WTC11 (cell line): ENCODE data around the gene TTLL4. TPM values are rescaled to one million over a fixed set of nuclear protein-coding genes. Genes with fewer than 3 reads are reported as not detected.

Experiments
- ATAC-seq: fragments of 200-7000 bp; cut with Tn5 transposase; 2 replicates; pipeline ENCODE4 v1.10.0; 2021; ENCODE audit warnings: mild to moderate bottlenecking, moderate library complexity
- CTCF ChIA-PET: fragments of 300-600 bp; sonication (Branson Sonifier 250); formaldehyde crosslinking; loops from one replicate; lab custom pipeline; 2021; ENCODE audit warnings: antibody characterized with exemption; lab: Charles Lee
- POLR2A ChIA-PET: fragments of 350-600 bp; sonication (Branson Sonifier 250); formaldehyde crosslinking; loops from one replicate; lab custom pipeline; 2021; ENCODE audit warnings: antibody characterized with exemption; lab: Charles Lee
- DNase-seq: peaks from one replicate; pipeline ENCODE4 v3.0.0; 2021; ENCODE audit warnings: low spot score
- H3K27ac Mint-ChIP-seq: 2 replicates; pipeline ENCODE4 v1.8.0; 2021; ENCODE audit warnings: mixed read lengths
- H3K27me3 Mint-ChIP-seq: 2 replicates; pipeline ENCODE4 v1.8.0; 2021; ENCODE audit warnings: low read depth, mild to moderate bottlenecking, moderate library complexity, mixed read lengths
- H3K36me3 Mint-ChIP-seq: 2 replicates; pipeline ENCODE4 v1.8.0; 2021; ENCODE audit warnings: mixed read lengths
- H3K4me1 Mint-ChIP-seq: 2 replicates; pipeline ENCODE4 v1.8.0; 2022; ENCODE audit warnings: mixed read lengths
- H3K4me3 Mint-ChIP-seq: 2 replicates; pipeline ENCODE4 v1.8.0; 2021; ENCODE audit warnings: mild to moderate bottlenecking, moderate library complexity, mixed read lengths
- H3K9me3 Mint-ChIP-seq: 2 replicates; pipeline ENCODE4 v1.8.0; 2021; ENCODE audit warnings: mixed read lengths
- CREB1 ChIP-seq: sonication (generic); formaldehyde crosslinking; IDR thresholded peaks from 2 replicates; pipeline ENCODE4 v1.8.0; 2023; ENCODE audit warnings: mild to moderate bottlenecking, missing genetic modification reagents
- EMX1 ChIP-seq: fragments of 250-450 bp; sonication (Bioruptor Pico); IDR thresholded peaks from 2 replicates; pipeline ENCODE4 v1.8.0; 2021; ENCODE audit warnings: mild to moderate bottlenecking
- ETV6 ChIP-seq: sonication (generic); formaldehyde crosslinking; IDR thresholded peaks from 2 replicates; pipeline ENCODE4 v1.8.1; 2022; ENCODE audit warnings: mild to moderate bottlenecking, missing genetic modification reagents
- FOXJ3 ChIP-seq: sonication (generic); formaldehyde crosslinking; IDR thresholded peaks from 2 replicates; pipeline ENCODE4 v1.9.0; 2021; ENCODE audit warnings: missing genetic modification reagents, mild to moderate bottlenecking, borderline replicate concordance
- FOXK1 ChIP-seq: sonication (generic); formaldehyde crosslinking; IDR thresholded peaks from 2 replicates; pipeline ENCODE4 v1.8.0; 2022; ENCODE audit warnings: mild to moderate bottlenecking, moderate library complexity, missing genetic modification reagents
- GABPB1 ChIP-seq: sonication (generic); formaldehyde crosslinking; IDR thresholded peaks from 2 replicates; pipeline ENCODE4 v1.8.1; 2023; ENCODE audit warnings: mild to moderate bottlenecking, missing genetic modification reagents
- NFYB ChIP-seq: sonication (generic); formaldehyde crosslinking; conservative IDR thresholded peaks from 2 replicates; pipeline ENCODE4 v1.8.0; 2022; ENCODE audit warnings: low read depth, missing genetic modification reagents
- OVOL2 ChIP-seq: fragments of 250-450 bp; sonication (Bioruptor Pico); IDR thresholded peaks from 2 replicates; pipeline ENCODE4 v1.9.0; 2021; ENCODE audit warnings: mild to moderate bottlenecking, borderline replicate concordance
- SOX15 ChIP-seq: fragments of 250-450 bp; sonication (Bioruptor Pico); IDR thresholded peaks from 2 replicates; pipeline ENCODE4 v1.9.0; 2021; ENCODE audit warnings: mild to moderate bottlenecking
- SP1 ChIP-seq: sonication (generic); formaldehyde crosslinking; conservative IDR thresholded peaks from 2 replicates; pipeline ENCODE4 v1.8.1; 2022; ENCODE audit warnings: missing genetic modification reagents
- TCF7 ChIP-seq: sonication (generic); formaldehyde crosslinking; IDR thresholded peaks from 2 replicates; pipeline ENCODE4 v1.8.0; 2022; ENCODE audit warnings: mild to moderate bottlenecking, low read depth, missing genetic modification reagents, moderate library complexity
- TEAD1 ChIP-seq: sonication (generic); formaldehyde crosslinking; IDR thresholded peaks from 2 replicates; pipeline ENCODE4 v1.8.0; 2022; ENCODE audit warnings: mild to moderate bottlenecking, missing genetic modification reagents
- ZNF232 ChIP-seq: sonication (generic); formaldehyde crosslinking; IDR thresholded peaks from 2 replicates; pipeline ENCODE4 v1.8.0; 2022; ENCODE audit warnings: mild to moderate bottlenecking, missing genetic modification reagents
- total RNA-seq: library from RNA; stranded (reverse); gene quantifications from 3 replicates; pipeline ENCODE4 v1.2.3, GENCODE V29; 2021
- TF ChIP-seq, protein P1 (sequence below): sonication (generic); formaldehyde crosslinking; IDR thresholded peaks from 2 replicates; pipeline ENCODE4 v1.8.1; 2022; ENCODE audit warnings: low read depth, mild to moderate bottlenecking, moderate library complexity, missing genetic modification reagents, borderline replicate concordance
- TF ChIP-seq, protein P2 (sequence below): sonication (generic); formaldehyde crosslinking; IDR thresholded peaks from 2 replicates; pipeline ENCODE4 v1.8.1; 2023; ENCODE audit warnings: mild to moderate bottlenecking, moderate library complexity, missing genetic modification reagents
- TF ChIP-seq, protein P3 (sequence below): sonication (generic); formaldehyde crosslinking; IDR thresholded peaks from 2 replicates; pipeline ENCODE4 v1.8.1; 2023; ENCODE audit warnings: mild to moderate bottlenecking, missing genetic modification reagents, moderate library complexity
- TF ChIP-seq, protein P4 (sequence below): fragments of 250-450 bp; sonication (Bioruptor Pico); IDR thresholded peaks from 2 replicates; pipeline ENCODE4 v1.9.0; 2021; ENCODE audit warnings: mild to moderate bottlenecking
- TF ChIP-seq, protein P5 (sequence below): fragments of 250-450 bp; sonication (Bioruptor Pico); IDR thresholded peaks from 2 replicates; pipeline ENCODE4 v1.9.0; 2021; ENCODE audit warnings: moderate library complexity, mild to moderate bottlenecking, inconsistent platforms, borderline replicate concordance
- TF ChIP-seq, protein P6 (sequence below): sonication (generic); formaldehyde crosslinking; IDR thresholded peaks from 2 replicates; pipeline ENCODE4 v1.8.0; 2022; ENCODE audit warnings: mild to moderate bottlenecking, missing genetic modification reagents
- TF ChIP-seq, protein P7 (sequence below): sonication (generic); formaldehyde crosslinking; IDR thresholded peaks from 2 replicates; pipeline ENCODE4 v1.8.1; 2023; ENCODE audit warnings: mild to moderate bottlenecking, missing genetic modification reagents, moderate library complexity
- TF ChIP-seq, protein P8 (sequence below): sonication (generic); formaldehyde crosslinking; IDR thresholded peaks from 2 replicates; pipeline ENCODE4 v1.8.0; 2022; ENCODE audit warnings: mild to moderate bottlenecking, missing genetic modification reagents

TTLL4 gene
- total RNA-seq, 1 experiment from 2014 or later = 87.4 TPM

DNA sequence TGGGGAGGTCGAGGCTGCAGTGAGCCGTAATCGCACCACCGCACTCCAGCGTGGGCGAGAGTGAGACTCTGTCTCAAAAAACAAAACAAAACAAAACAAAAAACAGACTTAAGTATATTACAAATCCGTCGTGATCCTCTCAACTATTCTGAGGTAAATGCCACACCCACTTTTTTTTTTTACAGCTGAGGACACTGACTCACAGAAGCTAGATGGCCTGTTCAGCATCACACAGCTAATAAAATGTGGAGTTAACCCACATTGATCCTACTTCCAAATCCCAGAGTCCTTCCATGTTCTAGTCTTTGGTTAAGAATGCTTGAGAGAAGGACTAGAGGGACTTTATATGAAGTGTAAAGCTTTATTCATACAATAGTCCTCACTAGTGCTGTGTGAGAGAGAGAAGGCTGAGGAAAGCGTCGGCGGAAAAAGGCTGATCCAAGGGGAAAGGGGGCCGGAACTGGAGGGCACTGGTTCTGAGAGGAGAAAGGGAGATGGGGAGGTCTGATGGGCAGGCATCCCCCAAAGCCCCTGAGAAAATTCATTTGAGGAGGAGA lies 39.5 kb upstream of the TTLL4 start (continued):
- TF ChIP-seq, protein P1, sequence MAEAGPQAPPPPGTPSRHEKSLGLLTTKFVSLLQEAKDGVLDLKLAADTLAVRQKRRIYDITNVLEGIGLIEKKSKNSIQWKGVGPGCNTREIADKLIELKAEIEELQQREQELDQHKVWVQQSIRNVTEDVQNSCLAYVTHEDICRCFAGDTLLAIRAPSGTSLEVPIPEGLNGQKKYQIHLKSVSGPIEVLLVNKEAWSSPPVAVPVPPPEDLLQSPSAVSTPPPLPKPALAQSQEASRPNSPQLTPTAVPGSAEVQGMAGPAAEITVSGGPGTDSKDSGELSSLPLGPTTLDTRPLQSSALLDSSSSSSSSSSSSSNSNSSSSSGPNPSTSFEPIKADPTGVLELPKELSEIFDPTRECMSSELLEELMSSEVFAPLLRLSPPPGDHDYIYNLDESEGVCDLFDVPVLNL (CRISPR knock-in tag) = no peak
- TF ChIP-seq, protein P2, sequence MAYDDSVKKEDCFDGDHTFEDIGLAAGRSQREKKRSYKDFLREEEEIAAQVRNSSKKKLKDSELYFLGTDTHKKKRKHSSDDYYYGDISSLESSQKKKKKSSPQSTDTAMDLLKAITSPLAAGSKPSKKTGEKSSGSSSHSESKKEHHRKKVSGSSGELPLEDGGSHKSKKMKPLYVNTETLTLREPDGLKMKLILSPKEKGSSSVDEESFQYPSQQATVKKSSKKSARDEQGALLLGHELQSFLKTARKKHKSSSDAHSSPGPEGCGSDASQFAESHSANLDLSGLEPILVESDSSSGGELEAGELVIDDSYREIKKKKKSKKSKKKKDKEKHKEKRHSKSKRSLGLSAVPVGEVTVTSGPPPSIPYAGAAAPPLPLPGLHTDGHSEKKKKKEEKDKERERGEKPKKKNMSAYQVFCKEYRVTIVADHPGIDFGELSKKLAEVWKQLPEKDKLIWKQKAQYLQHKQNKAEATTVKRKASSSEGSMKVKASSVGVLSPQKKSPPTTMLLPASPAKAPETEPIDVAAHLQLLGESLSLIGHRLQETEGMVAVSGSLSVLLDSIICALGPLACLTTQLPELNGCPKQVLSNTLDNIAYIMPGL (CRISPR knock-in tag) = no peak
- TF ChIP-seq, protein P3, sequence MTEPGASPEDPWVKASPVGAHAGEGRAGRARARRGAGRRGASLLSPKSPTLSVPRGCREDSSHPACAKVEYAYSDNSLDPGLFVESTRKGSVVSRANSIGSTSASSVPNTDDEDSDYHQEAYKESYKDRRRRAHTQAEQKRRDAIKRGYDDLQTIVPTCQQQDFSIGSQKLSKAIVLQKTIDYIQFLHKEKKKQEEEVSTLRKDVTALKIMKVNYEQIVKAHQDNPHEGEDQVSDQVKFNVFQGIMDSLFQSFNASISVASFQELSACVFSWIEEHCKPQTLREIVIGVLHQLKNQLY (CRISPR knock-in tag) = no peak
- TF ChIP-seq NFYB (CRISPR knock-in tag) (no peak), FOXJ3 (CRISPR knock-in tag) (no peak)
- TF ChIP-seq, protein P4, sequence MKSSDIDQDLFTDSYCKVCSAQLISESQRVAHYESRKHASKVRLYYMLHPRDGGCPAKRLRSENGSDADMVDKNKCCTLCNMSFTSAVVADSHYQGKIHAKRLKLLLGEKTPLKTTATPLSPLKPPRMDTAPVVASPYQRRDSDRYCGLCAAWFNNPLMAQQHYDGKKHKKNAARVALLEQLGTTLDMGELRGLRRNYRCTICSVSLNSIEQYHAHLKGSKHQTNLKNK (CRISPR knock-in tag) = no peak
- TF ChIP-seq, protein P5, sequence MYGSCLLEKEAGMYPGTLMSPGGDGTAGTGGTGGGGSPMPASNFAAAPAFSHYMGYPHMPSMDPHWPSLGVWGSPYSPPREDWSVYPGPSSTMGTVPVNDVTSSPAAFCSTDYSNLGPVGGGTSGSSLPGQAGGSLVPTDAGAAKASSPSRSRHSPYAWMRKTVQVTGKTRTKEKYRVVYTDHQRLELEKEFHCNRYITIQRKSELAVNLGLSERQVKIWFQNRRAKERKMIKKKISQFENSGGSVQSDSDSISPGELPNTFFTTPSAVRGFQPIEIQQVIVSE (CRISPR knock-in tag) = no peak

DNA sequence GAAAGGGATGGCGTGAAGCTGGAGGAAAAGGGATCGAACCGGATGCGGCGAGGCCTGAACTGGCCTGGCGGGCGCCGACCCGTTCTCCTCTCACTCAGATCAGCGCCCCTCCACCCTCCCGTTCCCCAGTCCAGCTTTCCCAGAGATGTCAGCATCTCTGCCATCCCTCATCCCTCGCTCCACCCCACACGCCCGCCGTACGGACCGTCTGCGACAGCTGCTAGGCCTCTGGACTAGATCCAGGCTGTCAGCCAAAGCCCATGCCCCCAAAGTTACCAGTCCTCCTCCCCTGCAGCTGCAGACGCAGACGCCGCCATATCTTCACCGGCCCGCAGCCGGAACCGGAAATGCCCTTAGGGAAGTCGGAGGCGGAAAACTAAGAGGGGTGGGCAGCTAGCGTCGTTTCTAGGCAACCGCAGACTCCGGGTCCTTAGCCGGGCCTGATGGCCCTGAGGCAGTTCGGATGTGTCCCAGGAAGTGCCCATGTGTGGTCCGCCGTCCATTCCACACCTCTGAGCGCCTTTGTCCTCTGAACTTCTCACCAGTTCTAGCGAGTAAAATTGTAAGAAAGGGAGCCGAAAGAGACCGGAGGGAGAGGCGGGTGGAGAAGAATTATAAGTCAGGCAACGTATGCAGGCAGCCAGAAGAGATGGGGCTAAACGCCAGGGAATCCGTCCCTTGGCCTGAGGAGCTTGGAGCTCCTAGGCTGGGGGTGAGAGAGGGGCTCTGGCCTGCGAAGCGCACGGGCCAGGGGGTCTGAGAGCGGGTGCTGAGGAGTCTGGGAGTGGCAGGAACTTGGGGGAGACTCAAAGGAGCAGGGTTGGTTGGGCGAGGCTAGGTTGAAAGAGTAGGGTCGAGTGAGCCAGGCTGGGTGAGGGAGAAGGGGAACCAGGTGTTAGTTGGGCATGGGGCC lies 38.7 kb upstream of the TTLL4 start, which contains the start of the genes RNF25 and STK36:
Gene RNF25, minus strand, starts transcription at position 349 of the 913 bp plus-strand sequence. Its CDS starts 32 bp downstream, at position 317.
Gene STK36, plus strand, starts transcription at position 433 of the 913 bp plus-strand sequence. CDS start 744 bp downstream, outside the sequence.
- DNase-seq (peak; percentile 85), ATAC-seq (peak; percentile 96)
- Mint-ChIP-seq H3K27me3 (no peaks in the 10 kb centered on the region), H3K9me3 (no peaks in the 10 kb centered on the region), H3K27ac (peak within 1 kb of the TSS; percentile 93), H3K4me3 (peak within 1 kb of the TSS; percentile 98), H3K4me1 (peaks cover 13% of the 10 kb centered on the region), H3K36me3 (peaks cover 20% of the 10 kb centered on the region)
- ChIA-PET CTCF (interaction anchor here (0.7 to 2.8 kb wide), 6 partner anchors 13 to 358 kb away, joined by 3 to 19 read pairs (median 12); partner anchors contain the start of genes BCS1L, TTLL4 and ZNF142), POLR2A (interaction anchor here (0.5 to 2.0 kb wide), 5 partner anchors 13 to 923 kb away, joined by 3 to 24 read pairs (median 4); partner anchors contain the start of genes BCS1L, USP37 and ZNF142)
- TF ChIP-seq OVOL2 = no peak
- peak; percentile 10 for TF ChIP-seq FOXK1 (CRISPR knock-in tag)
- TF ChIP-seq GABPB1 (CRISPR knock-in tag) = peak; percentile 57; the same call in 1 of the 2 replicates
- TF ChIP-seq SP1 (CRISPR knock-in tag) = 0 out of 2 replicates have a peak, but pooled peaks have one; percentile 38
- peak; percentile 56; the same call in 1 of the 2 replicates for TF ChIP-seq TEAD1 (CRISPR knock-in tag)
- TF ChIP-seq, protein P6, sequence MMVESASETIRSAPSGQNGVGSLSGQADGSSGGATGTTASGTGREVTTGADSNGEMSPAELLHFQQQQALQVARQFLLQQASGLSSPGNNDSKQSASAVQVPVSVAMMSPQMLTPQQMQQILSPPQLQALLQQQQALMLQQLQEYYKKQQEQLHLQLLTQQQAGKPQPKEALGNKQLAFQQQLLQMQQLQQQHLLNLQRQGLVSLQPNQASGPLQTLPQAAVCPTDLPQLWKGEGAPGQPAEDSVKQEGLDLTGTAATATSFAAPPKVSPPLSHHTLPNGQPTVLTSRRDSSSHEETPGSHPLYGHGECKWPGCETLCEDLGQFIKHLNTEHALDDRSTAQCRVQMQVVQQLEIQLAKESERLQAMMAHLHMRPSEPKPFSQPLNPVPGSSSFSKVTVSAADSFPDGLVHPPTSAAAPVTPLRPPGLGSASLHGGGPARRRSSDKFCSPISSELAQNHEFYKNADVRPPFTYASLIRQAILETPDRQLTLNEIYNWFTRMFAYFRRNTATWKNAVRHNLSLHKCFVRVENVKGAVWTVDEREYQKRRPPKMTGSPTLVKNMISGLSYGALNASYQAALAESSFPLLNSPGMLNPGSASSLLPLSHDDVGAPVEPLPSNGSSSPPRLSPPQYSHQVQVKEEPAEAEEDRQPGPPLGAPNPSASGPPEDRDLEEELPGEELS (CRISPR knock-in tag) = no peak
- 0 out of 2 replicates have a peak, but pooled peaks have one; percentile 36 for TF ChIP-seq ZNF232 (CRISPR knock-in tag)
- TF ChIP-seq ETV6 (CRISPR knock-in tag) = peak; percentile 79; the same call in 1 of the 2 replicates
- 0 out of 2 replicates have a peak, but pooled peaks have one; percentile 35 for TF ChIP-seq EMX1 (CRISPR knock-in tag)
- TF ChIP-seq, protein P7, sequence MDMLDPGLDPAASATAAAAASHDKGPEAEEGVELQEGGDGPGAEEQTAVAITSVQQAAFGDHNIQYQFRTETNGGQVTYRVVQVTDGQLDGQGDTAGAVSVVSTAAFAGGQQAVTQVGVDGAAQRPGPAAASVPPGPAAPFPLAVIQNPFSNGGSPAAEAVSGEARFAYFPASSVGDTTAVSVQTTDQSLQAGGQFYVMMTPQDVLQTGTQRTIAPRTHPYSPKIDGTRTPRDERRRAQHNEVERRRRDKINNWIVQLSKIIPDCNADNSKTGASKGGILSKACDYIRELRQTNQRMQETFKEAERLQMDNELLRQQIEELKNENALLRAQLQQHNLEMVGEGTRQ = 0 out of 2 replicates have a peak, but pooled peaks have one; percentile 8
- TF ChIP-seq, protein P8, sequence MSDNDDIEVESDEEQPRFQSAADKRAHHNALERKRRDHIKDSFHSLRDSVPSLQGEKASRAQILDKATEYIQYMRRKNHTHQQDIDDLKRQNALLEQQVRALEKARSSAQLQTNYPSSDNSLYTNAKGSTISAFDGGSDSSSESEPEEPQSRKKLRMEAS (CRISPR knock-in tag) = peak; percentile 74
- TF ChIP-seq TCF7 (CRISPR knock-in tag) = no peak
- TF ChIP-seq CREB1 (CRISPR knock-in tag) = 0 out of 2 replicates have a peak, but pooled peaks have one; percentile 11
- no peak for TF ChIP-seq SOX15 (CRISPR knock-in tag)
